OCI-LY3 (cell line): ENCODE data around the gene NTNG1.

ENCODE experiments used
- H2AFZ ChIP-seq: fragments of 200-600, 300-600 bp; shearing (Covaris generic); 2 replicates; pipeline ENCODE4 v1.6.0; 2014; ENCODE audit warnings: antibody characterized with exemption, low read depth, low read length
- H3K27ac ChIP-seq: fragments of 200-600, 300-600 bp; sonication (generic); 2 replicates; pipeline ENCODE4 v1.5.1; 2014; ENCODE audit warnings: mild to moderate bottlenecking, low read length, moderate library complexity, mixed read lengths
- H3K27me3 ChIP-seq: fragments of 200-600, 300-600 bp; sonication (generic); 2 replicates; pipeline ENCODE4 v1.6.1; 2014; ENCODE audit warnings: low read depth, low read length, mixed read lengths
- H3K36me3 ChIP-seq: fragments of 200-600, 300-600 bp; sonication (generic); replicated peaks from 2 replicates; pipeline ENCODE3; 2014; ENCODE audit warnings: low read depth, low read length, mixed read lengths
- H3K4me1 ChIP-seq: fragments of 300-600, 200-600 bp; sonication (generic); 2 replicates; pipeline ENCODE4 v1.6.1; 2014; ENCODE audit warnings: low read length, mixed read lengths
- H3K4me2 ChIP-seq: fragments of 200-600, 300-600 bp; sonication (generic); 2 replicates; pipeline ENCODE4 v1.6.1; 2014; ENCODE audit warnings: low read length, mixed read lengths
- H3K4me3 ChIP-seq: fragments of 300-600, 200-600 bp; sonication (generic); 2 replicates; pipeline ENCODE4 v1.5.1; 2014; ENCODE audit warnings: antibody characterized with exemption, mild to moderate bottlenecking, low read length, moderate library complexity
- H3K79me2 ChIP-seq: fragments of 300-600, 200-600 bp; shearing (Covaris generic); 2 replicates; pipeline ENCODE4 v1.6.1; 2014; ENCODE audit warnings: mild to moderate bottlenecking, low read length, mixed read lengths
- H3K9ac ChIP-seq: fragments of 300-600, 200-600 bp; shearing (Covaris generic); 2 replicates; pipeline ENCODE4 v1.6.0; 2014; ENCODE audit warnings: mild to moderate bottlenecking, low read length, moderate library complexity
- H3K9me3 ChIP-seq: fragments of 200-600, 300-600 bp; shearing (Covaris generic); 2 replicates; pipeline ENCODE4 v1.6.1; 2014; ENCODE audit warnings: low read length, mixed read lengths; ENCODE audit not compliant: insufficient read depth
- H4K20me1 ChIP-seq: fragments of 200-600, 300-600 bp; sonication (generic); 2 replicates; pipeline ENCODE4 v1.6.1; 2016; ENCODE audit warnings: low read length, mixed read lengths; ENCODE audit not compliant: insufficient read depth
- EZH2phosphoT487 ChIP-seq: fragments of 200-600 bp; shearing (Covaris generic); IDR thresholded peaks from 2 replicates; pipeline ENCODE4 v1.6.1; 2018; ENCODE audit warnings: antibody characterized with exemption, mixed run types, low read depth
- TF ChIP-seq, protein P1 (sequence below): fragments of 200-600, 300-600 bp; sonication (generic); IDR thresholded peaks from 2 replicates; pipeline ENCODE4 v1.5.1; 2014; ENCODE audit warnings: antibody characterized with exemption, low read length, low read depth

Gene NTNG1

DNA sequence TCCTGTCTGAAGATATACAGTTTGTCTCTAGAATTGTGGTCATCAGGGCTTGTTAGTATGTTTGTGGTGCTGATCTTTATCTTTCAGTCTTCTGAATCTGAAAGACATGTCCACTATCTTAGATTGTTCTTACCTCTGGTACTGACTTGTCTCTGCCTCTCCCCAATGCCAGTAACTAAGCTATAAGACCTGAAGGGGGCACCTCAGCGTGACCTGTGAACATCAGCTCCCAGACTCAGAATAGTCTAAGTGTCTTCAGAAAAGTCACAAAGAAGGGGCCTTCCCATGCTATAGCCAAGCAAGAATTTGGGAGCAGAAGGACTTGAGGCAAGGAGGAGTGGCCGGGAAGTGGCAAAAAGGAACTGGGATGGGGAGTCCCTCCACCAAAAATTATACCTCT lies 178.1 kb downstream of the NTNG1 start:
- no peaks in the 10 kb centered on the region for H3K36me3 ChIP-seq
- H3K4me3 ChIP-seq, result no peak overlapping the region
- H3K4me2 ChIP-seq, result no peak overlapping the region
- TF ChIP-seq, protein P1, sequence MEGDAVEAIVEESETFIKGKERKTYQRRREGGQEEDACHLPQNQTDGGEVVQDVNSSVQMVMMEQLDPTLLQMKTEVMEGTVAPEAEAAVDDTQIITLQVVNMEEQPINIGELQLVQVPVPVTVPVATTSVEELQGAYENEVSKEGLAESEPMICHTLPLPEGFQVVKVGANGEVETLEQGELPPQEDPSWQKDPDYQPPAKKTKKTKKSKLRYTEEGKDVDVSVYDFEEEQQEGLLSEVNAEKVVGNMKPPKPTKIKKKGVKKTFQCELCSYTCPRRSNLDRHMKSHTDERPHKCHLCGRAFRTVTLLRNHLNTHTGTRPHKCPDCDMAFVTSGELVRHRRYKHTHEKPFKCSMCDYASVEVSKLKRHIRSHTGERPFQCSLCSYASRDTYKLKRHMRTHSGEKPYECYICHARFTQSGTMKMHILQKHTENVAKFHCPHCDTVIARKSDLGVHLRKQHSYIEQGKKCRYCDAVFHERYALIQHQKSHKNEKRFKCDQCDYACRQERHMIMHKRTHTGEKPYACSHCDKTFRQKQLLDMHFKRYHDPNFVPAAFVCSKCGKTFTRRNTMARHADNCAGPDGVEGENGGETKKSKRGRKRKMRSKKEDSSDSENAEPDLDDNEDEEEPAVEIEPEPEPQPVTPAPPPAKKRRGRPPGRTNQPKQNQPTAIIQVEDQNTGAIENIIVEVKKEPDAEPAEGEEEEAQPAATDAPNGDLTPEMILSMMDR, result peak; percentile 31
- no peak for TF ChIP-seq EZH2phosphoT487
- peaks cover 28% of the 10 kb centered on the region; the same call in 1 of the 2 replicates for H4K20me1 ChIP-seq
- peaks cover 11% of the 10 kb centered on the region for H3K4me1 ChIP-seq
- H3K79me2 ChIP-seq, result no peaks in the 10 kb centered on the region; the same call in 1 of the 2 replicates
- H3K27ac ChIP-seq, result no peak overlapping the region
- no peak overlapping the region for H2AFZ ChIP-seq
- no peaks in the 10 kb centered on the region for H3K27me3 ChIP-seq
- no peak overlapping the region for H3K9ac ChIP-seq
- no peaks in the 10 kb centered on the region for H3K9me3 ChIP-seq

DNA sequence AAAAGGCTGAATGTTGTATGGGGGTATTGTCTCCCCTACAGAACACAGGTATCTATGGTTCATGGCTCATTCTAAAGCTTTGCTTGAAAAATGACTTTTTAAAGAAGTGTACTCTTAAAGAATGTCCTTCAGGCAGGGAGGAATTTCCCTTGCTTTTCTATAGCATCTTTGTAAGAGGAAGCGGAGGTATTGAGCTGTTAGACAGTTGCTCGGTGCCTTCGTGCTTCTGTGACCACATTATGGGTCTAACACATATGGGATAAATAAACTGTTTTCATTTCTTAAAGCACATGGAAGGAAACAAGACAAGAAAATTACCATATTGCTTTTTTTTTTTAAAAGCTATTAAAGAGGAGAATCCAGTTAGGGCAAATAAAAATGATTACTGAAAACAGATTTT lies 182.9 kb downstream of the NTNG1 start:
- peaks cover 24% of the 10 kb centered on the region; the same call in 1 of the 2 replicates for H4K20me1 ChIP-seq
- H2AFZ ChIP-seq, result no peak overlapping the region
- H3K4me2 ChIP-seq, result no peak overlapping the region
- H3K9me3 ChIP-seq, result no peaks in the 10 kb centered on the region
- H3K9ac ChIP-seq, result no peak overlapping the region
- no peak overlapping the region for H3K27ac ChIP-seq
- TF ChIP-seq, protein P1, result no peak
- no peak for TF ChIP-seq EZH2phosphoT487
- no peaks in the 10 kb centered on the region for H3K36me3 ChIP-seq
- H3K4me1 ChIP-seq, result peaks cover 11% of the 10 kb centered on the region
- H3K27me3 ChIP-seq, result no peaks in the 10 kb centered on the region
- no peak overlapping the region for H3K4me3 ChIP-seq
- no peaks in the 10 kb centered on the region; the same call in 1 of the 2 replicates for H3K79me2 ChIP-seq

DNA sequence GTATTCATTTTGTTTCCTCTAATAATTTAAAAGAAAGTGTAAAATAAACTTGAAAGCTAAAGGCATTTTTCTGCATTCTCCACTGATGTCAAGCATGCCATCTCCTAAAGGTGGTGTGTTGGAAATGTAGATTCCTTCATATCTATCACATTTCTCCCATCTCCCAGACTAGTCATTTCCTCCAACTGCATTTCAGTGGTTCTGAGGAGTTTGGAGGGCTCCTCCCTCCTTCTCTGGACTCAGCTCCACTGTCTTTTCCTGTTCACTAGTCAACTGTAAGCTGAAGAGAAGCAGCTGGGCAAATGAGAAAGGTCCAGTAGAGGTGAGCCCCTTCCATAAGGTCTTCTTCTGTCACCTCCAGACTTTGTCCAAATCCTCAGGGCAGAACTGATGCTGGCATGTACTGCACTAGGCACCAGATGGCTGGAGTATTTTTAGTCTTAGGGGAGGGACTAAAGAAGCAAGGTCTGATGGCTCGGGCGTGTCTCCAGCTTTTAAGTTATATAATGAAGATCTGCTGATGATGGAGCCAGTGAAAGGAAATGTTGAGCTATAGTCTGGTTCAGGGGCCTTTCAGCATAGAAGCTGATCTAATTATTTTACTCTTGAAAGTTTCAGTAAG lies 186.1 kb downstream of the NTNG1 start:
- Histone ChIP-seq H3K9ac (no peak overlapping the region), H3K36me3 (no peaks in the 10 kb centered on the region), H3K4me2 (no peak overlapping the region), H2AFZ (no peak overlapping the region), H4K20me1 (peaks cover 7% of the 10 kb centered on the region; the same call in 1 of the 2 replicates), H3K27me3 (no peaks in the 10 kb centered on the region), H3K4me1 (no peaks in the 10 kb centered on the region), H3K79me2 (no peaks in the 10 kb centered on the region), H3K9me3 (no peaks in the 10 kb centered on the region), H3K27ac (no peak overlapping the region), H3K4me3 (no peak overlapping the region)
- TF ChIP-seq EZH2phosphoT487, result no peak
- TF ChIP-seq, protein P1, result no peak

DNA sequence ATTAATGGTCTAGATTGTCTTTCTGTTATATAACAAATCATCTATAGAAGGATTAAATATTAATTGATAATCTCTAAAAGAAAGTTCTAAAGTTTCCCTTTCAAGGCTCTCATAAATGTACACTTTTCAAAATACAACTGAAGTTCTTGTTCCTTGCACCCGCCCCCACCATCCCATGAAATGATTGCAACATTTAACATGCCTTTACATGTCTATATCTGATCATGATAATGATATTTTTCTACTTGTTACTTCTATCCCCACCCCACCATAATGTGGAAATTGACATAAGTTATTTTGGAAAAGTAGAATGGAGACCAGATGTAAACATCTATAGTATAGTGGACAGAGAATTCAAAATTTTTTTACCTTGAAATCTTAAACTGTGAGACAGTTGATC lies 186.6 kb downstream of the NTNG1 start:
- Histone ChIP-seq H3K79me2 (no peaks in the 10 kb centered on the region), H3K9me3 (no peaks in the 10 kb centered on the region), H3K27ac (no peak overlapping the region), H3K36me3 (no peaks in the 10 kb centered on the region), H3K27me3 (no peaks in the 10 kb centered on the region), H4K20me1 (peaks cover 7% of the 10 kb centered on the region; the same call in 1 of the 2 replicates), H3K9ac (no peak overlapping the region), H3K4me1 (no peaks in the 10 kb centered on the region), H2AFZ (no peak overlapping the region), H3K4me3 (no peak overlapping the region), H3K4me2 (no peak overlapping the region)
- TF ChIP-seq EZH2phosphoT487, result no peak
- TF ChIP-seq, protein P1, result no peak
